HG03571 (cell line): ENCODE results near the gene CADPS2.

Experiments used
- ATAC-seq: cut with Tn5 transposase; IDR thresholded peaks from one replicate; pipeline ENCODE4 v1.9.1; 2021; ENCODE audit not compliant: unreplicated experiment

CADPS2 gene

DNA sequence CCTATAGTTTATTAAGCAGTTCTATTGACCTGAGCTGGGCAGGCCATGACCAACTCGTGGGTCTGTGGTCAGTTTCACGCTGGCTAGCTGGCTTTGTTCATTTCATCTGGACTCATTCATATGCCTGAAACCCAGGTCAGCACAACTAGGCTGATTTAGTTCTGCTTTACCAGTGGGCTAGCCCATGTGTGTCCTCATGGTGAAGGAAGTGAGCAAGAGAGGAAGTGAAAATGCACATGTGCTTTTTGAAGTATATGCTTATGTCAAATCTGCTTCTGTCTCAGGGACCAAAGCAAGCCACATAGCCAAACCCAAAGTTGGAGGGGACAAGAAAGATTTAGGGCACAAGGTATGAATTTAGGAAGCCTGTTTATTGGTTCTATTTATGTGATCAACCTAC is 341.8 kb downstream of the CADPS2 start:
- ATAC-seq, result peak; percentile 70

DNA sequence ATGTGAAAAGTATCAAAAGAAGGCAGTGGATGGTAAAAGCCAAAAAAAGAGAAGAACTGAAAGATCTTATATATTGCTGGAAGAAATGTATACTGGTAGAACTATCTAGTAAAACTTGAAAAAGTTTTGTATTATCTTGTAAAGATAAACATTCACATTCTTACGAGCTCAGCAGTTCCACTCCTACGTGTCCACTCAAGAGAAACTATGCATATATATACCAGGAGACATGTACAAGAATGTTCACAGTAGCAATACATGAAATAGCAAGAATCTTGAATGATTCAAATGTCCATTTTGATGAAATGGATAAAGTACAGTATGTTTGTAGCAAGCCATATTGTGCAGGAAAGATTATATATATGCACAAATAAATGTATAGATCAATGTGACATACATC is 342.4 kb downstream of the CADPS2 start:
- ATAC-seq, result no peak

DNA sequence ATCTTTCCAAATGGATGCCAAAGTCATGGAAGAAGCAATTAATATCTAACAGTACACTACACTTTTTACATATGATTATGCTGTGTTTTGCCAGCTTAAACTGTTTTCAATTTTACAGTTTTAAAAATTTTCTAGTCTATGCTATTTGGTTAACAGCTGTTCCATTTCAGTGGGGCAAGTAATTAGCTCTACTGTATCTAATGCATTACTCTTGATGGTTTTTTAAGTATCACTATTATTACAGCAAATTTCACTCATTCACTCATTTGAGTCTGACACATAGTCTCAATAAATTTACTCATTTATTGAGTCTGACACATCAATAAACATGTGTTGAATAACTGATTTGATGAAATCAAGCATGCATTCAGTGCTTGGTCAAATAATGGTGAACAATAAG is 343.1 kb downstream of the CADPS2 start:
- ATAC-seq, result no peak

DNA sequence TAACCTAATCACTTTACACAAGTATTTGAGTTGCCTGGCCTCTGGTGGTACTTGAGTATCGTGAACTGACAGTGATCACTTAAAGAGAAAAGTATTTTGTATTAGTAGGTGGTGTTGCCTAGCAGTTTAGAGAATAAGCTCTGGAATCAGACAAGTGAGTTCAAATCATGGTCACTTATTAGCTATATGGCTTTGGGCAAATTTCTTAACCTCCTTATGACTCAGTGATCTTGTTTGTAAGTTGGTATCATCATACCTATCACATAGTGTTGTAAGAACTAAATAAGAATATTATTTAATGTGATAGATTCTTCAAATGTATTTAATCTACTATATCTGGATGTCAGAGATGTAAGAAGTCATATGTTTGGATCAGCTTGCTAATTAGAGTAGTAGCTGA is 351.2 kb downstream of the CADPS2 start:
- no peak for ATAC-seq

DNA sequence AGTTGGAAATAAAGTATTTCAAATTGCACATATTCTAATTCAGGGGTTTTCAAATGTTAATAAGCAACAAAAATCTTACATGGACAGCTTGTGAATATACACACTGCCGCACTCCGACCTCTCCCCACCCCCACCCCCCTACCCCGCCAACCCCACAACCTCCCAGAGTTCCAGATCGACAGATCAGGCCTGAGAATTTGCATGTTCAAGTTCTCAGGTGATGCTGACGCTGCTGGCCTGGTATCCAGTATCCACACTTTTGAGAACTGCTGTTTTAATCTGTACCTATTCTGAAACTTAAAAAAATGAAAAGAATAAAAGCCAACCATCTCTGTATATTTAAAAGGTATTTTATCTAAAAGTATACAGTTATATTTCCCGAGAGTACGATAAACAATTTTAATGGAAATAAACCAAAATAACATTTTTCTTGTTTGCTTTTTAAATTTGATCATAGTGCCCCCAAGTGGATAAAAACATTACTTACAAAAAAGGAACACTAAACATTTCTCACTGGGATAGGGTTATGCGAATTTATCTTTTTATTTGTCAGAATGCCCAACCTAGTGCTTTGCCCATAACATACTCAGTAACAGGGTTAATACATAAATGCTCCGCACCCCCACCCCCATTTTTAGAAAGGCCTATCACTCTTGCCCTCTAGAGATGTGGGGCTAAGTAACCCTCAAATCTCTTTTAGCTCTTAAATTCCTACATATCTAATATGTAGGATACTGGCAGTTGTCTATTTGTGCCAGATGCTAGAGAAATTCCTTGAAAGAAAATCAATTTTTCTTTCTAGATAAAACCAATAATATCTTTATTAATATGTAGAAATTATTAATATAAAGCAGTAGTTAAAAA is 353.6 kb downstream of the CADPS2 start:
- ATAC-seq, result no peak

DNA sequence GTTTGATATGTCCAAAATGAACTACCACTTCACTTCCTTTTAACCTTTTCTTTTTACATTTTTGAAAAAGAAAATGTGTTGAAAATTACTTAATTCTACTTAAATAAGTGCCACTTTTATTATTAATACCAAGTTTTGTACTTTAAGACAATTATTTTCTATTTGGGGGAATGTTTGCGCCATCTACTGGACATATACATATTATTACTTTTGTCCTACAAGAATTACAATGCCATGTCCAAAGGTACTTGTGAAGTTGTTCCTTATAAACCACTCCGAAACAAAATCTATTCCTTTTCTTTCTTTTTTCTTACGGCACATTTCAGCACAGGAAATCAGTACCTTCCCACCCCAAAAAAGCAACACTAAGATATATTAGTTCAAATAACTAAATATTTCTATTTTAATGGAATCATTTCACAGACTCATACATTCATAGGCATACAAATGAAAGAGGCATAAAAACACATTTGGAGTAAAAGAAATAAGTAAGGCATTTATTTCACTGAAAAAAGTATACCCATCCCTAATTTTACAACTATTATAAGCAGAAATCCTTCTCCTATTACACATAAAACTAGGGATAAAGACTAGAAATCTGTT is 357.3 kb downstream of the CADPS2 start:
- no peak for ATAC-seq

DNA sequence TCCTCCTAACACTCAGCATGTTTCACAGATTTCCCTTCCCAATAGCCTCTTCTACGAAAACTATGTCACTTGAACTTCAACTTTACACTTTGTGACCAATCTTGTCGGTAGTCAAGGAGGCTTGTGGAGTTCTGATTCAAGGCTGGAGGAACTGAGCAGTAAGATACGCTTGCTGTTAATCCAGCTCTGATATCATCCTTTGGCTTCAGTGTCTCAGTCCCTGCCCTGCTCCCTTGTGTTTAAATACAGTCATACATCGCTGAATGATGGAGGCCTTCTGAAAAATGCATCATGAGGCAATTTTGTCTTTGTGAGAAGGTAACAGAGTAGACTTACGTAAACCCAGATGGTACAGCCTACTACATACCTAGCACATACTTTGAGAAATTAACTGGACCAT is 360.9 kb downstream of the CADPS2 start:
- no peak for ATAC-seq

DNA sequence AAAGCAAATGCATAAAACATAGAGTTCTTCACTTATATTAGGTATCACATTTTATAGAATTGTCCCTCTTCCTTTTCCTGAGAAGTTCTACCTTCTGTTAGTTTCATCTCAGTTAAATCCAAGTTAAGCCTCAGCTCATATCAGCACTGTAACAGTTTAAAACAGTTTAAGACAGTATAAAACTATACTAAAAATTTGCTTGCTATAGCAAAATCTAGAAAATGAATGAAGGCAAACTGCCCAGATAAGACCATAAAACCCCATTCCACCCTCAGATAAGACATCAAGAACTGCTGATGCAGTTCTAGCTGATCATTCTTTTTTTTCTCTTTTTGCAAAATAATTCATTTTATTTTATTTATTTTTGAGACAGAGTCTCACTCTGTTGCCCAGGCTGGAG is 364.5 kb downstream of the CADPS2 start:
- no peak for ATAC-seq

DNA sequence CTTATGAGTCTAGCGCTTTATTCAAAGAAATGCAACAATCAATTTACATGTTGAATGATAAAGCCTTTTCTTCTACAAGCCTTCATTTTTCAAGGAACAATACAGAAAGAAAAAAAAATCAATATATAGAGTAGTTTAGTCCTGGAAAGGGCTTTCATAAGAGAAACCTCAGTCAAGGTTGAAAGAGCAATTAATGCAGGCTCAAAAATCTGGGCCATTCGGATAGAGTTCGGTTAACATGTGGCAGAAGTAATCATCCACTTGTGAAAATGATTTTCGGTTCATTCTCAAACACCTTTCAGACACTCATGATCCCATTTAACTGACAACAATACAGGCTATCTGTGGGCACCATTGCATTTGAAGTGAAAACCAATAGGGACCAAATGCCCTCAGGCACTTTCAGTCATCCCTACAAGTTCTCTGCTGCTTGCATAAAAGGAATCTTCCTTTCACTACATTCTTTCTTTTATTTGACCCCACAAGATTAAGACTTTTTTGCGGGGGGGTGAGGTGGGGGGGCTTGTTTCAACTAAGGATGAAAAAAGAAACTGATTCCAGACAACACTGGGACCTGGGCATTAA is 365.2 kb downstream of the CADPS2 start:
- ATAC-seq, result no peak

DNA sequence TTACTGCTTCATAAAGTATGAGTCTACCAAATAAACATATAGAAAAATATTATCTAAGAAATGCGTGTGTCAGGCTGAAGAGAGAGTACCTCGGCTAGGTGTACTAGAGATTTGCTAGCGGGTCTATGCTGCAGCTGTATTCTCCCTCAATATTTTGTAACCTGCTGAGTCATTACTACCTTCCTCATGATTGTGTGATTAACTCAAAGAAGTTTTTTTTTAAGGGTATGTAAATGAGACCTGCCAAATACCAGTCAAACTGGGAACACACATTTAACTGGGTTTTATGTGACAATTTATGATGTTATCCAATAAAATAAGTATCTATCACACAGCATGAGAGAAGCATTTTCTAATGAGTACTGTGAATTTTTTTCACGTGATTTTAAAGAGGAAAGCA is 367.8 kb downstream of the CADPS2 start:
- ATAC-seq, result no peak

DNA sequence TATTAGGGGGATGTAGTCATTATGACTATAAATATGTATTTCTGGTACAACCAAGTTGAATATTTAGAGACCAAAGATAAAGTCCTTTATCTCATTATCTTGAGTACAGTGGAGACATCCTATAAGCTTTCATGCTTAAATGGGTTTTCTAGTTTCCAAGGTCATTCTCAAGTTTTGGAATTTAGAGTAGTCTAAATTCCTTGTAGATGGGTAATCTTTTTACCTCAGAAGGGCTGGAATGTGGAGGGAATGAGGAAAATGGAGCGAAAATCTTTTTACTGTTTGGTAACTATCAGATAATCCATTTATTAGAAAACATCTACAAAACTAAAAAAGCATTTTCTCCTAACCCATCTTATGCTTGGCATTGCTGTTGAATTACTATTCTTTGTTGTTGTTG is 368.7 kb downstream of the CADPS2 start:
- no peak for ATAC-seq

DNA sequence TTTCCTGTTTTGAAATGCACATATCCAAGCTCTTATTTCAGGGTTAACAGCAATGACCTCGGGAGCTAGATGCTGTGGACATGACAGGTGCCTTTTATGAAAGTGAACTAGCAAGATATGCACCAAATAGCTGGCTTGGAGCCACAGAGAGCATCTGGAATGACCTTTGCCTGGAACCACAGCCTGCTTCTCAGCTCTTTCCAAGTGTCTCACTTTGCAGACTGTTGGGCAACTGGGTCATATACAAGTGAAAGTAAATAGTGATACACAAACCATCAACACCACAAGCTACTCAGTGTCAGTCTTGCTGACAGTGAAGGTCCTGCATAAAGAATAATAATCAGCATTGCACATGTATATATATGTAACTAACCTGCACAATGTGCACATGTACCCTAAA is 370.9 kb downstream of the CADPS2 start:
- ATAC-seq, result no peak

DNA sequence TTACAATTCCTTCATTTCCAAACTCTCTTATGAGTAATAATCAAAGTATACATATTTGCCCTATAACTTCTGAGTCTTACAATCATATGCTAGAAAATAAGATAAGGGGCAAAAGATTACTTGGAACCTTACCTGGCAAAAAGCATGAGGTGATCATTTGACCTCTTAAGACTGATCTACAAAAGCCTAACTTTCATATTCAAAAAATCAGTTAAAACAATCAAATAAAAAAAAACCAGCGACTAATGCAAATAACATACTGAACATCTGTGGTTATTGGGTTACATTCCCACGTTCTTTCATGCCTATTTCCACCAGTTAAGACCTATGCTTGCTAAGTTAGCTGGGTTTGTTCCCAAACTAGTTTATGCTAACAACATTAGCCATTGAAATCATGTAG is 375.0 kb downstream of the CADPS2 start:
- no peak for ATAC-seq

DNA sequence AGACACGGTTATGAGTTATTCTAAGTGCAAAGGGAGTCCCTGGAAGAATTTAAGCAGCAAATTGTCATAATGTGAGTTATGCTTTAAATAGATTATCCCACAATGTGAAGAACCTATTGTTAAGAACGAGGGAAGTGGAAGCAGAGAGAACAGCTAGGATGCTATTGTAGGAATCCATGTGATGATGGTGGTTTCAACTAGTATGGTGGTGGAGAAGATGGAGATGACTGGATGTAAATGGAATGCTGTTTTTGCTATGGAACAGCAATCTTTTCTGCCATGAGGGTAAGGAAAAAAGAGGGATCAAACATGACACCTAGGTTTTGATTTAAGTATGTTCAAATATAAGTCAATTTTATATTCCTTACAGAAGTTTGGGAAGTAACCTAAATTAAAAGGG is 378.7 kb downstream of the CADPS2 start:
- no peak for ATAC-seq

DNA sequence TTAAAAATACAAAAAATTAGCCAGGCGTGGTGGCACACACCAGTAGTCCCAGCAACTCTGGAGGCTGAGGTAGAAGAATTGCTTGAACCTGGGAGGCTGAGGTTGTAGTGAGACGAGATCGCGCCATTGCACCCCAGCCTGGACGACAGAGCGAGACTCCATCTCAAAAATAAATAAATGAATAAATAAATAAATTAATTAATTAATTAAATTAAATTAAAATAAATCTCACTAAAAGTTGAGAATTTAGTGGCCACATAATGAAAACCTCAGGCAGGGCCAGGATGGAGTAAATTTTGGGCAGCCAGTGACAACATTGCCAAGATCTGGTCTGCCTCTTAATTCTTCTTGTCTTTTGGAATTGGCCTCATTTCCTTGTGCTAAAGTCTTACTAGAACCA is 394.3 kb downstream of the CADPS2 start:
- no peak for ATAC-seq

DNA sequence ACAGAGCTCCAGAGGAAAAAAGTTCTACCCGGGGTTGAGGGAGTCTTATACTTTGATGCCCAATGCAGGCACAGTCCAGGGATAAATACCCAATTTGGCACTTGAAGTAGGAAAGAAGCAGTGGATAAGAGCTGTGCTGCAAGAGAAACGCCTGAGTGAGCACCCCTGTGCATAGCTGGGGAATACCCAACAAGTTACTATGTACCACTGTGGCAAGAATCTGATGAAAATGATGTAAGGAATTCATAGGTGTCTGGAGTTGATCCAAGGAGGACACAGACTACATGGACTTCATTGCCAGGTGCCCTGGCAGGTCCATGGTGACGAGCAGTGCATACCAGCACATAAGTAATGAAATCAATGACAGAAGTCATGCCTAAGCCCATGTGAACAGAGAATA is 398.0 kb downstream of the CADPS2 start:
- ATAC-seq, result no peak

DNA sequence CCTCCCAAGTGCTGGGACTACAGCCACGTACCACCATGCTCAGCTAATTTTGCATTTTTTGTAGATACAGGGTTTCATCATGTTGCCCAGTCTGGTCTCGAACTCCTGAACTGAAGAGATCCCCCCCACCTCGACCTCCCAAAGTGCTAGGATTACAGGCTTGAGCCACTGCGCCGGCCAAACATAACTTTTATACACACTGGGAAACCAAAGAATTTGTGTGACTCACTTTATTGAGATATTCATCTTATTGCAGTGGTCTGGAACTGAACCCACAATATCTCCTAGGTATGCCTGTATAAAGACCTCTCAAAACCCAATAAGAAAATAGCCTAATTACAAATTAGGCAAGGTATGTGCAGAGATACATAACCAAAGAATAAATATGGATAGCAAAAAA is 399.1 kb downstream of the CADPS2 start:
- no peak for ATAC-seq

DNA sequence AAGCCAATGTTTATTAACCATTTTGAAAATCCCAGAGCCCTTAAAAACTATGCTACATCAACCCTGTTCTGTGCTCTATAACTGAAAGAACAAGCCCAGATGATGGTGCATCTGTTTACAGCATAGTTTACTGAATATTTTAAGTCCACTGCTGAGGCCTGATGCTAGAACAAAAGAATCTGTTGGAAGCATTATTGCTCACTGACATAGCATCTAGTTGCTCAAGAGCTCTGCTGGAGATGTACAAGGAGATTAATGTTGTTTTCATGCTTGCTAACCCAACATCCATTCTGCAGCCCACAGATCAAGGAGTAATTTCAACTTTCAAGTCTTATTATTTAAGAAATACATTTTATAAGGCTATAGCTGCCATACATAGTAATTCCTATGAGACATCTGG is 400.4 kb downstream of the CADPS2 start:
- no peak for ATAC-seq

DNA sequence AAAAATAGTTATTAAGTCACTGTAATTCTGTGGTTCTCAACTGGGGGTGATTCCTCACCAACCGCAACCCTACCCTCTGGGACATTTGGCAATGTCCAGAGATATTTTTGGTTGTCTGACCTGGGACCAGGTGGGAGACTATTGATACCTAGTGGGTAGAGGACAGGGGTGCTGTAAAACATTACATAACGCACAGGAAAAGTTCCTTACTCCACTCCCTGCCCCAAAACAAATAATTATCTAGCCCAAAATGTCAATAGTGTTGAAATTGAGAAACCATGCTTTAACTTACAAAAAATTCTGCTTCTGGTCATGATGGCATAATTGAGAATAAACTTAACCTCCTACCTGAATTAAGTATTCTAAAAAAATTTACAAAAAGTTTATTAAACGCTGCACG is 404.0 kb downstream of the CADPS2 start:
- ATAC-seq, result no peak

DNA sequence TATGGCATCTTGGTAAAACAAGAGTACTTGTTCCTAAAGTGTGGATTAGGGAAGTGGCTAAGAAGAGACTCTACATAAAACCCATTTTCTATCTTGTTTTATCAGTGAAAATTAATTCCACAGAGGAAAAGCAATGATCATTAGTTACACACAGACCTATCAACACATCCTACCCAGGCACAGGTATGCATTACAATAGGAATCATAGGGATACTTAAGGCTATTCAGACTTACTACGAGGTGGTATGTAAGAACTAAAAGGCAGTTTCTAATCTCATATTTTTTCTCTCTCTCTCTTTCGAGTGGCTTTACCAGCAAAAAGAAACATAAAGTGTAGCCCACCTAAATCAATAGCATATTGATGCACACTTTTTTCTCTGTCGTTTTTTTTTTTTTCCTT is 415.4 kb downstream of the CADPS2 start:
- ATAC-seq, result no peak

DNA sequence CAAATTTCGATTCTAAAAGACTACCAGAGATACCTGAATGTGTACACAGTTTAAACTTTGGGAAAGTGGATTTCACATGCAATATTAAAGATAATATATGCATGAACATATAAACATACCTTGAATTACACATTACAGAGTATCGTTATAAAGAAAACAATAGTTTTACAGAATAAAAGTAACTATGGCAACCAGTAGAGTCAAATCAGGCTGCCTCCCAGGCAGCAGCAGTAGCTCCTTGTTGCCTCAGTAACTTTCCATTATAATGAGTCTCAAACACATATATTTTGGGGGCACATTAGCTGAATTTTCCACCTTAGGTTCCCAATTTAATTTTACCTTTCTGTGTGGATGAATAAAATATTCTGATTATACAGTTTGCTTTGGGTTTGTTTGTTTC is 417.3 kb downstream of the CADPS2 start:
- no peak for ATAC-seq

DNA sequence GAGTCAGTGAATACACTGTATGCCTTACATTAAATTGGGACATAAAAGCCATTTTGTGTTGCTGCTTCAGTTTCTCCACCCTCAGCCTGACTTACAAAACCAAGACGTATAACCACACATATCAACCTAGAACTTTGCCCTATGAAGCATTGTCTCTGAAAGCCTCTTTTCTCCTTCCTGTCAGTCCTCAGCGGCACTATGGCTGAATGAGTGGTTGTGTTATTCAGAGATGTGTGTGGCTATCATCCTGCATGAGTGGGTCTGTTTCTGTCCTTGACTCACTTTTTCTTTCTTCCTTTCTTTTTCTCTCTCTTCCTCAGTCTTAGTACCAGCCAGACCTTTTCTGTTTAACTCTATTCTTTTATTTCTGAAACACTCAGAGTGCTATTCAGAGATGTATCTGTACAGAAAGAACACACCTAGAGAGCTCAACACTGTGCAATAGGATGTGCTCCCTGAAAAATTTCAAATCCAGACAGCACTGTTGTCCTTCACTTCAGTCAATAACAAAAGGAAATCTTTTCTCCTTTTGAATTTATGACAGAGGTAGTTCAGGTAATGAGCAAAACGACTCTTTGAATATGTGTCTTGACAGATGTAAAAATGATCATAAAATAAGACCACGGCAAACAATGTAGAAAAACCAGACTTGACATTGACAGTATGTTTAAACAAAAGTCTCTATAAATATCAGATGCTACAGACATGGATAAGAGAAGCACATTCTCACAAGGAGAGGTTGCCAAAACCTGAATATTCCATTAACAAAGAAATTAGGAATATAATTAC is 418.4 kb downstream of the CADPS2 start:
- ATAC-seq, result no peak
